ENCODE measurements around the gene SH3BP2.

SH3BP2 gene

GRCh38 chr4:2858451-2859217 lies 65.7 kb downstream of the SH3BP2 start:
- DNase-seq: peak; percentile 89

- no peak for DNase-seq
These were observed 66.6 kb downstream of the SH3BP2 start for GRCh38 chr4:2859514-2859913.

- DNase-seq: peak; percentile 28
These were observed 67.8 kb downstream of the SH3BP2 start for GRCh38 chr4:2860391-2861348.

- no peak for DNase-seq
These were observed 68.9 kb downstream of the SH3BP2 start for GRCh38 chr4:2861631-2862436.

GRCh38 chr4:2862528-2862927 lies 69.6 kb downstream of the SH3BP2 start:
- DNase-seq: no peak

- DNase-seq: no peak
These were observed 70.8 kb downstream of the SH3BP2 start for GRCh38 chr4:2863649-2864048.

- no peak for DNase-seq
These were observed 72.4 kb downstream of the SH3BP2 start for GRCh38 chr4:2865196-2865780.

GRCh38 chr4:2866160-2866861 lies 73.4 kb downstream of the SH3BP2 start:
- DNase-seq: no peak

GRCh38 chr4:2866891-2867290 lies 74.0 kb downstream of the SH3BP2 start:
- no peak for DNase-seq

GRCh38 chr4:2867758-2868491 lies 75.0 kb downstream of the SH3BP2 start:
- DNase-seq: peak; percentile 91

GRCh38 chr4:2868877-2869487 lies 76.1 kb downstream of the SH3BP2 start:
- no peak for DNase-seq

GRCh38 chr4:2869659-2870058 lies 76.8 kb downstream of the SH3BP2 start:
- no peak for DNase-seq

GRCh38 chr4:2870082-2870481 lies 77.2 kb downstream of the SH3BP2 start:
- DNase-seq: no peak

- no peak for DNase-seq
These were observed 78.6 kb downstream of the SH3BP2 start for GRCh38 chr4:2871466-2871865.

- peak; percentile 27 for DNase-seq
These were observed 79.0 kb downstream of the SH3BP2 start for GRCh38 chr4:2871911-2872310.

- no peak for DNase-seq
These were observed 80.4 kb downstream of the SH3BP2 start for GRCh38 chr4:2873329-2873728.

GRCh38 chr4:2874861-2875260 lies 82.0 kb downstream of the SH3BP2 start:
- DNase-seq: no peak

GRCh38 chr4:2875556-2875955 lies 82.7 kb downstream of the SH3BP2 start:
- DNase-seq: no peak

- DNase-seq: no peak
These were observed 85.5 kb downstream of the SH3BP2 start for GRCh38 chr4:2878346-2878745.

- DNase-seq: no peak
These were observed 86.1 kb downstream of the SH3BP2 start for GRCh38 chr4:2879026-2879425.

- DNase-seq: no peak
These were observed 88.5 kb downstream of the SH3BP2 start for GRCh38 chr4:2881431-2881830.
